ENCODE data around the gene TLE5.
A peak's percentile ranks its signal among the peaks of the same experiment; 100 is the strongest.

The TLE5 gene, protein sequence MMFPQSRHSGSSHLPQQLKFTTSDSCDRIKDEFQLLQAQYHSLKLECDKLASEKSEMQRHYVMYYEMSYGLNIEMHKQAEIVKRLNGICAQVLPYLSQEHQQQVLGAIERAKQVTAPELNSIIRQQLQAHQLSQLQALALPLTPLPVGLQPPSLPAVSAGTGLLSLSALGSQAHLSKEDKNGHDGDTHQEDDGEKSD

DNA sequence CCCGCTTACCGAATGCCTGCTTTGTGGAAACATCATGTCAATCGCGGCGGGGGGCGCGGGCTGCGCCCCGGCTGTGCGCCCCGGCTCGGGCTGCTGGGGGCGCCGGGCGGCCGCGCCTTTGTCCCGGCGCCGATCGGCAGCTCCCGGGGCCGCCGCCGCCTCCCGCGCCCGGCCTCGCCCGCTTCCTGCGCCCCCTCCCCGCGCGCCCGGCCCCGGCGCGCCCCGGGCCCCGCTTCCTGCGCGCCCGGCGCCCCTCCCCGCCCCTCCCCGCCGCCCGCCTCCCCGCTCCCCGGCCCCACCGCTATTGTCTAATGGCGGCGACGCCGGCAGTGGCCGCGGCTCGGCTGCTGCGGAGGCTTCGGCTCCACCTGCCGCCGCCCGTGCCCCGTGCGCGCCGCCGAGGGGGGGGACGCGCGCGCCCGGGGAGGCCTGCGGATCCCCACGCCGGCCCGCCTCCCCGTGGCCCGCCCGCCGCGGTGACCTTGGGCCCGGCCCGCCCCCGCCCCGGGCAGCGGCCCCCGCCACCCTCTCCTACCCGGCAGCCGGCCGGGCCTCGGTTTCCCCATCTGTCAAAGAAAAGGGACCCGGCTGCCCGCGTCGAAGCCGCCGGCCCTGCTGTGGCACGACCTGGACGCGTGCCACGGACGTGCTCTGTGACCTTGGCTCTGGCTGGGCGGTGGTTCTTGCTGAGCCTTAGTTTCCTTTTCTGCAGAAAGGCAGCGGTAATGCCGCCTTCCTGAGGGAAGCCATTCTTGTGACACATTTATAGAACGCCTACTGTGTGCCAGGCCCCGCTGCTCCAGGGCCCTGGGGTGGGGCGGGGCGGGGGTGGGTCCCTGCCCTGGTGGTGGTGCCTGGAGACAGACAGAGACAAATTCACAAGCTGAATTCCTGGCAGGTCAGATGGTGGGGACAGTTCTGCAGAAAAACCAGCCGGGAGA lies at the start of gene TLE5:
TLE5 (minus strand) TSS at position 331 of the 941 bp plus-strand sequence; CDS start at position 36, 295 bp downstream.
- peak; percentile 72 for DNase-seq

DNA sequence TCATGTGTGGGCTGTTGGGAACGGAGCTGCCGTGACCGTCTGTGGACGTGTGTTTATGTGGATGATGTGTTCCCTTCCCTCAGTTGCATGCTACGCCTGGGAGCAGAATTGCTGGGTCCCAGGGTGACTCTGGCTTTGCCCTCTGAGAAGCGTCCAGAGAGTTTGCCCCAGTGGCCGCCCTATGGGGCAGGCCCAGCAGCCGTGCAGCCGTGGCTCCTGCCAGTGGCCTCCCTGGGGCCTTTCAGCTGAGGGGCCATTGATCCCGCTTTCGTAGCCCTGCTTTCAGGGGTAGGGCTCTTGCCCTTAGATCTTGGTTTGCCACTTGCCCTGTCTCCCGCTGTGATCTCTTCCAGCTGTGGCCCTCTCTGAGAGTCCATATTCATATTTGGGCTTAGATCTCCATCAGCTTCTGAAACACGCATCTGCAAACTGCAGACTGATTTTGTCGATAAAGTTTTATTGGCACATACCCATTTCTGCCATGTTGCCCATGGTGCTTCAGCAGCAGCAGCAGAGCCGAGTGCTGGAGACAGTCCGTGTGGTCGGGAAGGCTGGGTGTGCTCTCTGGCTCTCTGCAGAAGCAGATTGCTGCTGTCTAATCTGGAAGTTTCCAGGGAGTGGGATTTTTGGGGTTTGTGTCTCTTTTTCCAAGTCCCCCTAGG lies 49.4 kb upstream of the TLE5 start:
- no peak for DNase-seq

DNA sequence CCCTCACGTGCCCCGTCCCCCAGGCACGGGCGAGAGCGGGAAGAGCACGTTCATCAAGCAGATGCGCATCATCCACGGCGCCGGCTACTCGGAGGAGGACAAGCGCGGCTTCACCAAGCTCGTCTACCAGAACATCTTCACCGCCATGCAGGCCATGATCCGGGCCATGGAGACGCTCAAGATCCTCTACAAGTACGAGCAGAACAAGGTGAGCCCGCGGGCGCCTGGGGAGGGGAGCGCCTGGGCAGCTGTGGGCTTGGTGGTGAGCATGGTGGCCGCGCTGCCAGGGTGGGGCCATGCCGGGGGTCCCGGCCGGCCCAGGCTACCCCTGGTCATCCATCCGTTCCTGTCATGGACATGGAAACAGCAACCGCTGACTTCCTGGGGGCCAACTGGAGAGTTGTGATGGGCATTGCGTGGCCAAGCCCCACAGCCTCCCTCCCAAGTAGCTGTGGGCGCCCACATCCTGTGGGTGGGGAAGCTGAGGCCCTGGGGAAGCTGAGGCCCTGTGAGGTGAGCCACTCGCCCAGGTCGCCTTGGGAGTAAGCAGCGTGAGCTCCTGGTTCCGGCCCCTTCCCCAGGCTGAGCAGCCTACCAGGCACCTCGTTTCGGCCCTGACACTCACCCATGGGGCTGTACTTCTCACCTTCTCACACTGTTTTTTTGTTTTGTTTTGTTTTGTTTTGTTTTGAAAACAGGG lies 48.0 kb upstream of the TLE5 start:
- no peak for DNase-seq

DNA sequence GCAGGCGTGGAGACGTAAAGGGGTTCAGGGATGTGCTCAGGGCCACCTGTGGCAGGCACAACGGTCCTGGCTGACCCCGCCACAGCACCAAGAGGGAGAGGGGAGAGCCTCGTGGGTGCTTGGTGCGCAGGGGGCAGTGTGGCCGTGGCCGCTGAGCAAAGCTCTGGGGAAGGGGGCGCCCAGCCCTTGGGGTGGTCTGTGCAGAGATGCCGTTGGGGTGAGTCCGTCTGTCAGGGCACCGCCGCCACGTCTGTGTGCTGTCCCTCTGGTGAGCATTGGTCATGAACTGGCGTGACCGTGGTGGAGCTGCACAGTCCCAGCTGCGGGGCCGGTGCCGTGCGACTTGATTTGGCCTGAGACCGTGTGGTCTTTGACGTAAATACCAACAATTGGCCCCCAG lies 47.2 kb upstream of the TLE5 start:
- no peak for DNase-seq

DNA sequence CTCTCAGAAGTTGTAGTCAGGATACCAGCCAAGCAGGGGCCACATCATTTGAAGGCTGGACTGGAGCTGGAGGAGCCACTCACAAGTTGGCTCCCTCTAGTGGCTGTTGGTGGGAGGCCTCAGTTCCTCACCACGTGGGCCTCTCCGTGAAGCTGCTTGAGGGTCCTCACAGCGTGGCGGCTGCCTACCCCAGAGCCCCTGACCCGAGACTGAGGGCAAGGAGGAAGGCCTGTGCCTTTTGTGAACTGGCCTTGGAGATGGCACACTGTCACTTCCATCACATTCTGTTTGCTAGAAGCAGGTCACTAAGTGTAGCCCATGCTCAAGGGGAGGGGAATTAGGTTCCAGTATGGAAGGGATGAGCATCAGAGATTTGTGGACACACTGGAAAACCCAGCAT lies 46.5 kb upstream of the TLE5 start:
- DNase-seq: peak; percentile 78

DNA sequence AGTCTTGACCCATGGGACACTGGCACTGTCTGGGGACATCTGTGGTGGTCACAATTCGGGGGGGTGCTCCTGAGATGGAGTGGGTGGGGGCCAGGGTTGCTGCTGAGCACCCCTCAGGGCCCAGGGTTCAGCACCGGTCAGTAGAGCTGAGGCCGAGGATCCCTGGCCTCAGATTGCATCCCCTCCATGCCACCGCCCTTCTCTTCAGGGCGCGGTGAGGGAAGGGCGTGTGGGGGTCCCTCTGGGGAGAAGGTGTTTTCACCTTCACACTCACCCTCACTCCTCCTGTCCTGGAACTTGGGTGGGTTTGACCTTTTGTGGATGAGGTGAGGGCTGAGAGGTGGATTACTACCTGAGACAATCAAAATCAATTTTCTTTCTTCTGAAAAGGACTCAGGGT lies 45.4 kb upstream of the TLE5 start:
- DNase-seq: no peak

DNA sequence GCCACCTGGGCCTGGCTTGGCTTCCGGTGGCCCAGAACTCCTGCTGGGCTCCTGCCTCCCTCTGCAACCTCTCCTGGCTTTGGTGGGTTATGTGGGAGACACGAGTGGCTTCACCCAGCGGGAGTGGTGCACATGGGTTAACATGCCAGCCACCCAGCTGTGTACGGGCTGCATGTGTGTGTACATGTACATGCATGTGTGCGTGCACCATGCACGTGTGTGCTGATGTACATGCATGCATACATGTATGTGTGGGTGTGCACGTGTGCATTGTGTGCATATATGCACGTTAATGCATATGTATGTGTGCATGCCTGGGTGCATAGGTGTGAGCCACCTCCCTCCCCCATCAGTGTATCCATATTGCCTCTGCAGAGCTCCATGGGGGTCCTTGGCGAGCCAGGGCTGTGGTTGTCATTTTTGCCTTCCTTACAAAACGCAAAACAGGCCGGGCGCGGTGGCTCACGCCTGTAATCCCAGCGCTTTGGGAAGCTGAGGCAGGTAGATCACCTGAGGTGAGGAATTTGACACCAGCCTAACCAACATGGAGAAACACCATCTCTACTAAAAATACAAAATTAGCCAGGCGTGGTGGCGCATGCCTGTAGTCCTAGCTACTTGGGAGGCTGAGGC lies 44.3 kb upstream of the TLE5 start:
- no peak for DNase-seq

DNA sequence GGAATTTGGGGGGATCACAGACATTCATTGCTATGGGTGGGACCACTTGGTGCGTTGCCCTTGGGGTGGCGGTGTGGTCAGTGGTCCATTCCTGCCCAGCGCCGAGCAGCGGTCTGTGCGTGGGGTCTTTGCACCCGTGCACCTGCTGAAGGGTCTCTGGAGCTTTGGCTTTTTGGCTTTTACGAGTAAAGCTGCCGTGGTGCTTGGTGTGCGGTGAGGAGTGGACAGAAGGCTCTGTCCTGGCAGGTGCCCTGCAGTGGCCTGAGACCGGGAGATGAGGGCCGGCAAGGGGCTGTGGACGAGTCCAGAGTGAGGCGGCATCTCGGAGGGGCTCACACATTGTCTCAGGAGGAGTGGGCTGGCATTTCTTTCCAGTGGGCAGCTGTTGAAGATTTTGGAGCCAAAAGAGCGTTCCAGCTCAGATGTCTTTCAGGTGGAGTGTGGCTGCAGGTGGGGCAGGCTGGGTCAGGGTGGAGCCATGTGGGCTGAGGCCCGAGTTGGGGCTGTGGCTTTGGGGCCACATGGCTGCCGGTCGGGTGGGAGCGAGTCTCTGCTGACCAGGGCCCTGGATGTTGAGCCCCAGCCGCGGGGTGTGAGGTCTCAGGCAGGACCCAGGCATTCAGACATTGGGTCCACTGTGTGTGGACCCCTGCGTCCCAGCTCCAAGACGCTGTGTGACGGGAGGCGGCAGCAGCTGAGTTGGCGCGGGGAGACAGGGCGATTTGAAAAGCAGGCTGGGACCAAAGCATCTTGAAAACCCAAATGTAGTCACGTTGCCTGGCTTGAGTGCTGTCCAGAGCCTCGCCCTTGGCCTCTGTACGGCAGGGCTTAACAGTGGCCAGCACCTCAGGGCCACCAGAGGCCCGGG lies 43.6 kb upstream of the TLE5 start:
- no peak for DNase-seq

DNA sequence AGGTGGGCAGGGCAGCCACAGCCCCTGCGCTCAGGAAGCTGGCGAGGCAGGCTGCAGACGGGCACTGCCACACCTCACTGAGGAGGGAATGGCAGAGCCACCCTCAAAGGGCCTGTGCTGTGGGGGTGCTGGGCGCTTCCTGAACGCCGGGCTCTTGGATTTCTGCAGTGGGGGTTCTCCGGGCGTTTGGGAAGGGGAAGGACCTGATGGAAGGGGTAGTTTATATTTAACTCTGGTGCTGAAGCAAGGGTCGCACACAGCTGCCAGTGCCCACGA lies 42.4 kb upstream of the TLE5 start:
- DNase-seq: no peak

DNA sequence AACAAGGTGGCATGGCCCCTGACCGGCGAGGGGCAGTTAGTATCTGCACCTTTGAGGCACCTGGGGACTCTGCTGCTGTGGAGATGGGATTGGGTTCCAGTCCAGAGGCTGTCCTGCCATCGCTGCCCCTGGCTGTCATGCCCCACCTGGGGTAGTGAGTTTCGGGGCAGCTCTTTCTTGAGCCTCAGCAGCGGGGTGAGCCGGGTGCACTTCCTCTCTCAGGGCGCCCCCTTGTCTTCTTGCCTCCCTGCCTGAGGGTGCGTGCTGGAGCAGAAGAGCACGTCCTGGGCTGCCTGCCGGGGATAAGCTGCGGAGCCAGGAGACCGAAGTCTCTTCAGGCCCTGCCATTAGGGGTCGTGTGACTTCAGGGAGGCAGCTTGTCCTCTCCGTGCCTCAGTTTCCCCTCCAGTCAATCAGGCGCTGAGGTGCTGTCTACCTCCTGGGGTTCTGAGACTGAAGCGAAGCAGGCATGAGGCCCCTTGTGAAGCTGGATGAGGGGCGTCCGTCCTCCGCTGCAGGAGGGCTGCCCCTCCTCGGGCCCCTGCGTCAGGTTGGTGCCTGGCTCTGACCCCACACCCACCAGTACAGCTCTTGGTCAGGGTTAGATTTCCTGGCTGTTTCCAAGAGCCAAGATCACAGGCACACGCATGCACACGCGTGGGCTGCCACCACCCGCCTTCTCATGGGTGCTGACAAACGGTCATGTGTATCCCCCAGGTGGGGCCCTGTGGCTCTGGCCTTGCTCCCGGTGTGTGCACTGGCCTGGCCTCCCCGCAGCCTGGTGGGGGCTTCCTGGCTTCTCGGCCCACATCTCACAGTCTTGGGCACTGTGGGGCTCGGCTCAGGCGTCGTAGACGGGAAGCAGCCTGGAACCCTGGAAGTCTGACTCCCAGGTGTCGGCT lies 40.2 kb upstream of the TLE5 start:
- DNase-seq: no peak

DNA sequence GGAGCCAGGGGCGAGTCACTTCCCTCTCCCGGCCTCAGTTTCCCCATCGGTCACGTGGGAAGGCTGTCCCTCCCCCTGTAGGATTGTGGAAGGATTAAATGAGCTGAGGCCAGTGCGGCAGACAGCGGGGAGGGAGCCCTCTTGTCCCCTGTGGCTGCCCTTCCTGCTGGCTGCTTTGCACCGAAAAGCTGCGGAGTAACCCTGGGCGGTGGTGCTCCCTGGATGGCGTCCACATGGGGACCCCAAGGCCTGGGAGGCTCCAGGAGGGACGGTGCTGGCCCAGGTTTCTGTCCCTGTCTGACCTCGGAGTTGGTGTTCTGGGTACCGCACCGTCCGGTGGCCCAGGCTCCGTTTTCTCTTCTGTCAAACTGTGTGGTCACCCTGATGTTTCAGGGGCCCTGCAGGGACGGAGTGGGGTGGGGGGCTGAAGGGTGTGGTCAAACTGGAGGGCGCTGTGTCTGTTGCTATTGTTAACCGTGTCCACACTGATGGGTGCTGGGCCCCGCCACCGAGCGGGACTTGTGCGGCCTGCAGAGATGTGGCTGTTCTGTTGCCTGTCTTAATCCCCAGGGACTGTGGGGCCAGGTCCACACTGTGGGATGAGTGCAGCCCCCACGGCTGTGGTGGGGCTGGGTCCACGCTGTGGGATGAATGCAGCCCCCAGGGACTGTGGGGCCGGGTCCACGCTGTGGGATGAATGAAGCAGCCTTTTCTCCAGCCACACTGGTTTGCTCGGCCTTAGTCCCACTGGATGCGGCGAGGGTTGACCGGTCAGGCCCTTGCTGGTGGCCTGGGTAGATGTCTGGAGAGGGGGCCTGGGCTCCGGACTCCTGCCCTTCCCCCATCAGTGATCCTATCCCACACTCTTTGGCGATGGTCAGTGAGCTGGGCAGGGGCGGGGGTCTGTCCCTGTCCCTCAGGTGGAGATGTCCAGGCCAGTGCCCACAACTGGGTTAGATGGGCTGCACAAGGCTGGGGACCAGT lies 38.7 kb upstream of the TLE5 start:
- no peak for DNase-seq

DNA sequence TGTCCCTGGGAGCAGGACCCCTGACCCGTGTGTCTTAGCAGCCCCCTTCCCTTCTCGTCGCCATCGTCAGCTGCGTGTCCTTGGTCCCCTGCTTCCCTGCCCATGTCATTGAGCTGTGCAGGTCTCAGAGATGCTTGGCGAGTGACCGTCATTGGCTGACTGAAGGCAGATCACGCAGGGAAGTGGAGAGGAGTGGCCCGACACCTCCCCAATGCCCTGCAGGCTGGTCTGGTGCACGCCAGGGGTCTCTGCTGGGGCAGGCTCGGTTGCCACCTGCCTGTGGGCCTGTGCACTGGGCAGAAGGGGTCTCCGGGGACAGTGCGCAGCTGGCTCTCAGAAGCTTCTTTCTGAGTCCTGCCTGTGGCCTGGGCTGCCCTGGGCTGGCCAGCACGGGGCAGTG lies 38.0 kb upstream of the TLE5 start:
- no peak for DNase-seq

DNA sequence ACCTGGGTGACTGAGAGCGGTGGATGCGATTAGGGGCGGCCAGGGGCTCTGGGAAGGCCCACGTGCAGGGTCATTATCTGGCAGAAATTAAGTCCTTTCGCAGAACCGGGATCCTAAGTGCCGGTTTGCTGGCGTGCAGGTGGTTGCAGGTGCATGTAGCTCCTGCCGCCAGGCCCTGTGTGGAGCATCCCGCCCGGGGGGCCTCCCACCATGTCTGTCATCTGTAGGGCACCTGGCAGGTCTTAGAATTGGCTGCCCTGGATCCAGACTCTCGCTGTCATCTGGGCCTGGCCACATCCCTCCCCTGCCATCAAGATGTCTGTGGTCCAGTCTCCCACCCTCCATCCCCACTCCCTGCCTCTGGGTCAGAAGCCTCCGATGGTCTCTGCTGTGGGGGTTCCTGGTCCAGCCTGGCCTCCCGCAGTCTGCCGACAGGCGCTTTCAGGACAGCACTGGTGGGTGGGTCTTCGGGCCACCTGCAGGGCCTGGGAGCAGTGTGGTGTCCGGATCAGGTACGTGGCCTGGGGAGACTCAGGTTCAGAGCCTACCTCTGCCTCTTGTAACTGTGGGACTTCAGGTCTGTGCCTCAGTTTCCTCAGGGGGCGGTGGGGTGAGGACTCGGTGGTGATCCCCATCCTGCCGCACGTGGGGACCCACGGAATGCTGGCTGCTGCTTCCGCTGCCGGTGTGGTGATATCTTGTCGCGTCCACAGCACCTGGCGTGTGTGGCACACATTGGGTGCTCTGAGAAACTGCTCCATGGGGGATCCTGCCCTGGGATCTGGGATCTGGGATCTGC lies 37.3 kb upstream of the TLE5 start:
- DNase-seq: no peak

DNA sequence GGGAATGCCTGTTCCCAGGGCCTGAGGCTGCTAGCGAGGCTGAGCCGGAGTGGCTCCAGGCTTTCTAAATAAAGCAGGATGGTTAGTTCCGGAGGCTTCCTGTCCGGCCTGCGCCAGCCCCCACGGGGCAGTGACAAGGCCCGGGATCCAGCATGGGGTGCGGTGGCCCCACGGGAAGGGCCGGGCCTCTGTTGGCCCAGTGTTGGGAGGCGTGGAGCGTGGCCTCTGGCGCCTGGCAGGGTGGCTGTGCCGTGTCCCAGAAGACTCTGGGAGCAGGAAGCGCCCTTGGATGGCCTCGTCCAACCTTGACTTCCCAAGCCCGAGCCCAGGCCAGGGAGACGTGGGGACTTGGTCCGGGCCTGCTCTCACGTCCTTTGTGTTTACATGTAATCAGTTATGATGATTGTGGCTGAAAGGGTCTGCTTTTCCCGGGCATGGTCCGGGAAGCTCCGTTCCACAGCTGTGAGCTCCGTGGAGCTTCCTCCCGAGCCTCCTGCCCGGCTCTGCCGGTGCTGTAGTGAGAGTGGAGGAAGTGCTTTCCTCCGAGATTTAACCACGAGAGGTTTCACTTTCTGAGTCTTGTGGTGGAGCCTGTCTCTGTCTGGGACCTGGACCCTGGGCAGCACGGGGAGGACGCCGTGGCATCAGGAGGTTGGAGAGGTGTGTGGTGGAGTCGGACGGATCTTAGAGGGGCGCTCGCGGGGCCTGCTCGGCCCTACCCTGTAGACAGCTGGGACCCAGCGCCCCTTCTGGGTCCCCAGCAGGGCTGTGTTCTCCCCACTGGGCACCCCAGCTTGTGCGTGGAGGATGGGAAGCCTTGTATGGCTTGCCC lies 36.4 kb upstream of the TLE5 start:
- DNase-seq: no peak

DNA sequence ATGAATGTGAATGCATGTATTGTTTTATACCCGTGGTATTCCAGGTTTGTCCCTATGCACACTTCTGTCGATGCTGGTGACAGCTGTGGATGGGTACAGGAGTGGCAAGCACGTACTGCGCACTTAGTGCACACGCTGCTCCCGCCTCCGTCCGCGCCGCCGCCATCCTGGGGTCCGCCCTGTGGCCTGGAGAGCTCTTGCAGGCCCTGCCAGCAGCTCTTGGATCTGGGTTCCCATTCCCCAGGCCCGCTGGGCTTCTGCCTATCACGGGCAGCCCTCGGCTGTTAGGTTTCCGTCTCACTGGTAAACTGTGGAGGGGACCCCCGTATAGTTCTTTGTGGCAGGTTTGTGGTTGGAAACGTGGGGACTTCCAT lies 35.8 kb upstream of the TLE5 start:
- no peak for DNase-seq

DNA sequence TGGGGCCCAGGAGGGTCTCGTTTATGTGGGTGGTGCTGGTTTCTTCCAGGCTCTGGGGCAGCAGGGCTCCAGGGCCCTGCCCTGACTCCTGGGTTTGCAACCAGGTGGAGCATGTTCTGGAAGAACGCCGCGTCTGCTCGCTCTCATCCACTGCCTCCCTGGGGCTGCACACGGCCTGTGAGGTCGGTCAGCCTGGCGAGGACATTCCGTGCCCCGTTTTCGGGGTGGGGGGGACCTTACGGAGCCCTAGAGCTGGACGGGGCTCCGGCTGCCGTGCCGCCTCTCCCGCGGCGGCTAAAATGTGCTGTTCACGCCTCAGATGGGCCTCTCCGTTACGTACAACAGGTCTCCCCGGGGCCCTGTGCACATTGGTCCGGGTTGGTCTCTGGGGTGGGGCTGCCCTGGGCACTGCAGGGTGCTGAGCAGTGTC lies 35.2 kb upstream of the TLE5 start:
- no peak for DNase-seq

DNA sequence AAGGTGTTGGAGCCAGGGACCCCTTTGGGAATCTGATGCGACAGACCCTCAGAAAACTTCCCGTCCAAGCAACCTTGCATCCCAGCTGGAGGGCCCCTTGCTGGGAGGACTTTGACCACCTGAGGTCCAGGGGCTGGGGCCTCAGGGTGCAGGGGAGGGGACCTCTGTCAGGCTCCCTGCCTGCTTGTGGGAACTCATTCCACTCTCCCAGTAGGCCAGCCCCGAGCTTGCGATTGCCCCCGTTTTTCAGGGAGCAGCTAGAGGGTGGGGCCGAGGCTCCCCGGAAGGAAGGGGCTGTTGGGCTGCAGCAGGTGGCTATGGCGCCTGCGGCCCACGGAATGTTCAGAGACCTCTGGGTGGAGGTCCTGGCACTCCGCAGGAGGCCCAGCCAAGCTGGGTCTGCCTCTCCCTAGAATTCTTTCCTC lies 34.6 kb upstream of the TLE5 start:
- no peak for DNase-seq
